GM12878 (cell line): ENCODE measurements around the gene SLC38A2. TPM values are rescaled to one million over a fixed set of nuclear protein-coding genes. Genes with fewer than 3 reads are reported as not detected.

Source experiments
- ATAC-seq: fragments of 200-7000 bp; cut with Tn5 transposase; 3 replicates; pipeline ENCODE4 v1.9.1; 2020; ENCODE audit warnings: mild to moderate bottlenecking, moderate library complexity
- BruUV-seq: library from RNA; stranded (reverse); fragments of 400-500 nt; replicated peaks from 2 replicates; lab custom pipeline; 2021; lab: Mats Ljungman, UMichigan
- CTCF ChIA-PET: fragments of 300-600 bp; sonication (Branson Sonifier 250); formaldehyde crosslinking; extraction: SDS; loops from one replicate; lab custom pipeline; 2021; ENCODE audit warnings: inconsistent platforms; lab: Yijun Ruan, JAX
- POLR2A ChIA-PET: fragments of 350-600 bp; formaldehyde crosslinking; extraction: SDS; loops from one replicate; lab custom pipeline; 2021; ENCODE audit warnings: inconsistent platforms; lab: Charles Lee
- RAD21 ChIA-PET: fragments of 300-600 bp; sonication (Branson Sonifier 250); formaldehyde crosslinking; loops from one replicate; lab custom pipeline; 2023; ENCODE audit warnings: antibody characterized with exemption; ENCODE audit not compliant: unreplicated experiment; lab: Charles Lee
- SMC1A ChIA-PET: fragments of 300-600 bp; sonication (Branson Sonifier 250); formaldehyde crosslinking; loops from one replicate; lab custom pipeline; 2023; ENCODE audit not compliant: unreplicated experiment, uncharacterized antibody; lab: Charles Lee
- DNase-seq: peaks from one replicate; pipeline ENCODE4 v3.0.0-alpha.2; 2011; ENCODE audit warnings: low read depth, low spot score
- FAIRE-seq: peaks from 3 replicates; lab custom pipeline; 2011; peaks lifted over from hg19 to GRCh38; lab: Jason Lieb, UNC
- H2AFZ ChIP-seq: 2 replicates; pipeline ENCODE4 v1.6.0; 2011; ENCODE audit warnings: low read depth, low read length, control low read depth; ENCODE audit not compliant: control insufficient read depth
- H3K27ac ChIP-seq: 2 replicates; pipeline ENCODE4 v1.5.1; 2011; ENCODE audit warnings: control low read depth; ENCODE audit not compliant: control insufficient read depth, insufficient read depth
- H3K27me3 ChIP-seq, 2 experiments: replicated peaks in 1 of 2; 2 replicates each; pipeline versions ENCODE4 v1.6.0 to v1.6.1; 2011; ENCODE audit warnings: low read length in 1 of 2; ENCODE audit not compliant: control insufficient read depth in 2 of 2, insufficient read depth in 2 of 2
- H3K36me3 ChIP-seq, 2 experiments: 2 replicates each; pipeline ENCODE4 v1.5.1; 2011; ENCODE audit warnings: low read length in 1 of 2; ENCODE audit not compliant: control insufficient read depth in 2 of 2, insufficient read depth in 2 of 2
- H3K4me1 ChIP-seq: 2 replicates; pipeline ENCODE4 v1.6.1; 2011; ENCODE audit warnings: mild to moderate bottlenecking, low read length, moderate library complexity, mixed read lengths; ENCODE audit not compliant: control insufficient read depth, insufficient read depth
- H3K4me2 ChIP-seq: 2 replicates; pipeline ENCODE4 v1.6.0; 2011; ENCODE audit warnings: control low read depth; ENCODE audit not compliant: control insufficient read depth, insufficient read depth
- H3K4me3 ChIP-seq: fragments of 200-600 bp; sonication (generic); 2 replicates; pipeline ENCODE4 v1.5.1; 2016
- H3K79me2 ChIP-seq: 2 replicates; pipeline ENCODE4 v1.6.0; 2011; ENCODE audit warnings: low read length; ENCODE audit not compliant: control insufficient read depth, insufficient read depth
- H3K9ac ChIP-seq: 2 replicates; pipeline ENCODE4 v1.8.0; 2011; ENCODE audit warnings: low read length, control low read depth, mixed read lengths; ENCODE audit not compliant: control insufficient read depth, insufficient read depth
- H3K9me3 ChIP-seq: replicated peaks from 3 replicates; pipeline ENCODE4 v1.5.1; 2011; ENCODE audit warnings: mild to moderate bottlenecking, low read length; ENCODE audit not compliant: control insufficient read depth, insufficient read depth
- H4K20me1 ChIP-seq: 2 replicates; pipeline ENCODE4 v1.6.0; 2011; ENCODE audit not compliant: control insufficient read depth, insufficient read depth
- ASH2L ChIP-seq: fragments of 300-600, 200-600 bp; sonication (generic); IDR thresholded peaks from 2 replicates; pipeline ENCODE4 v1.6.1; 2017; ENCODE audit warnings: low read depth, mild to moderate bottlenecking, borderline replicate concordance
- ATF7 ChIP-seq: fragments of 450-650 bp; IDR thresholded peaks from 2 replicates; pipeline ENCODE4 v1.6.1; 2016; ENCODE audit warnings: low read depth, mild to moderate bottlenecking
- GABPA ChIP-seq: IDR thresholded peaks from 2 replicates; pipeline ENCODE4 v1.6.1; 2014; ENCODE audit warnings: antibody characterized with exemption, low read depth, mild to moderate bottlenecking, inconsistent platforms
- MTA2 ChIP-seq: fragments of 450-650 bp; IDR thresholded peaks from 2 replicates; pipeline ENCODE4 v1.6.1; 2016; ENCODE audit warnings: low read depth, mild to moderate bottlenecking, moderate library complexity
- MTA3 ChIP-seq: IDR thresholded peaks from 2 replicates; pipeline ENCODE4 v1.6.1; 2012; ENCODE audit warnings: low read length, inconsistent platforms, borderline replicate concordance
- MYC ChIP-seq: IDR thresholded peaks from 2 replicates; pipeline ENCODE4 v1.6.1; 2011; ENCODE audit warnings: mild to moderate bottlenecking, low read length, moderate library complexity, inconsistent platforms; ENCODE audit not compliant: insufficient read depth, insufficient replicate concordance, insufficient read length, severe bottlenecking
- PAX5 ChIP-seq: IDR thresholded peaks from 2 replicates; pipeline ENCODE4 v1.6.1; 2011; ENCODE audit warnings: low read depth, low read length, borderline replicate concordance
- RELA ChIP-seq: fragments of 450-650 bp; IDR thresholded peaks from 2 replicates; pipeline ENCODE4 v1.8.0; 2014; ENCODE audit warnings: borderline replicate concordance; ENCODE audit not compliant: partially characterized antibody
- SMAD5 ChIP-seq: IDR thresholded peaks from 2 replicates; pipeline ENCODE4 v1.6.1; 2016; ENCODE audit warnings: antibody characterized with exemption, low read depth
- YBX1 ChIP-seq: fragments of 450-650 bp; IDR thresholded peaks from 2 replicates; pipeline ENCODE4 v1.6.1; 2016; ENCODE audit warnings: antibody characterized with exemption
- ZNF24 ChIP-seq: fragments of 450-650 bp; IDR thresholded peaks from 2 replicates; pipeline ENCODE4 v1.6.1; 2017; ENCODE audit warnings: antibody characterized with exemption, mild to moderate bottlenecking
- WGBS: methylation state at CpG from one replicate; pipeline ENCODE4 v1.1.6; 2016; ENCODE audit warnings: low lambda C conversion rate; ENCODE audit not compliant: insufficient replicate concordance, insufficient coverage; ENCODE audit errors: missing lambda C conversion rate; 5-methylcytosine and 5-hydroxymethylcytosine counted together
- in situ Hi-C: fragments of 300-500 bp; cut with MboI; formaldehyde crosslinking; loops from 9 replicates; pipeline ENCODE4 v1.14.3; 2018; ENCODE audit warnings: mixed read lengths
- intact Hi-C: fragments of 100-400 bp; cut with micrococcal nuclease; formaldehyde crosslinking; loops from one replicate; pipeline ENCODE4 v1.14.2; 2022; ENCODE audit not compliant: unreplicated experiment
- polyA plus RNA-seq, 11 experiments: library from polyadenylated mRNA; depleted of rRNA in 4 of 11; unstranded in 6 of 11; stranded (reverse) in 5 of 11; fragments of >200 nt; fragmentation: Nextera tagmentation in 4 of 11; fragmentation: Illumina TruSeq in 1 of 11; extraction: Ambion mirVana in 4 of 11; extraction: Trizol in 1 of 11; gene quantifications; 1 replicate in 1 of 11; 2 replicates in 10 of 11; pipeline versions ENCODE4 v1.2.1 to v1.2.3, GENCODE V29; 2011 to 2016; ENCODE audit warnings: inconsistent platforms in 2 of 11, missing spikeins in 2 of 11, low read depth in 1 of 11
- total RNA-seq, 4 experiments: library from RNA; depleted of rRNA in 3 of 4; stranded (reverse); fragments of >200 nt in 3 of 4; fragmentation: Illumina TruSeq in 1 of 4; extraction: Trizol in 1 of 4; gene quantifications; 2 replicates each; pipeline versions ENCODE4 v1.2.1 to v1.2.3, GENCODE V29; 2013 to 2021
- TF ChIP-seq, protein P1 (sequence below): fragments of 450-650 bp; IDR thresholded peaks from 2 replicates; pipeline ENCODE4 v1.6.1; 2017; ENCODE audit warnings: mild to moderate bottlenecking, moderate library complexity

The SLC38A2 gene
- total and polyA plus RNA-seq, 10 of the 15 experiments (the other 5 are each of a cell fraction or from before 2014, with no cell fraction given) = 36.2 to 118 (median 79.8) TPM

DNA sequence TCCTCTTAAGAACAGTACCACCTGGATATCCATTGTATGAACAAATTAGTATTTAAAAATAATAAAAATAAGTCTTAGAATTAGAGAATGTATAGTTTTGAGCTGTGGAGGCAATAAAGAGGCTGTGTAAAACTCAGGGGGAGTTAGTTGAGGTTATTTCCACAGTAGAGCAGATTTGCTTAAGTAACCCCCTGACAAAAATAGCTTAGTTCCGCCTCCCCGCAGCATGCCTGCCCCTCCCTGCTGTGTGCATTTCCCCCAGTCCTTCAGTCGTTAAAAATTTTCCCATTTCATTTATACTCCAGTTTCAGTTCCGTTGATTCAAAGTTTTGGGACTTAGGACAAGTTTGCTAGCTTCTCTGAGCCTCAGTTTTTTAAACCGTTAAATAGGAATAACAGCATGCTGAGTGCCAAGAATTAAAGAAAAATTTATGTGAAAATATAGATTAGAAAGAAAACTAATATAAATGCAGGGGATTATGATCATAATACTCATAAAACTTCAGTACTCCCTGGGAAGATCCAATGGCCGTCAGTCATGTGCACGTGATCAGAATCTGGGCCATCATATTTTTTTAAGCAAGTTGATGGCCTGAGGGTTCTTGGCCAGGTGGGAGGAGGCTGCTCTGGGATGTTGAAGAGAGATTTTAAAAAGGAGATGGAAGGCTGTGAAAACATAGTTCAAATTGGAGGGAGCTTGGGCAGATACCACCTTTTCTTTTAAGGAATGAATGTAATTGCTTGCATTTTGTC, 14.5 kb upstream of the SLC38A2 start (continued):
- TF ChIP-seq YBX1 (no peak), SMAD5 (no peak), ZNF24 (peak; percentile 76), ASH2L (no peak), MYC (no peak), PAX5 (peak; percentile 43; the same call in 1 of the 2 replicates), MTA2 (peak; percentile 58; the same call in 1 of the 2 replicates), RELA (peak; percentile 46)

DNA sequence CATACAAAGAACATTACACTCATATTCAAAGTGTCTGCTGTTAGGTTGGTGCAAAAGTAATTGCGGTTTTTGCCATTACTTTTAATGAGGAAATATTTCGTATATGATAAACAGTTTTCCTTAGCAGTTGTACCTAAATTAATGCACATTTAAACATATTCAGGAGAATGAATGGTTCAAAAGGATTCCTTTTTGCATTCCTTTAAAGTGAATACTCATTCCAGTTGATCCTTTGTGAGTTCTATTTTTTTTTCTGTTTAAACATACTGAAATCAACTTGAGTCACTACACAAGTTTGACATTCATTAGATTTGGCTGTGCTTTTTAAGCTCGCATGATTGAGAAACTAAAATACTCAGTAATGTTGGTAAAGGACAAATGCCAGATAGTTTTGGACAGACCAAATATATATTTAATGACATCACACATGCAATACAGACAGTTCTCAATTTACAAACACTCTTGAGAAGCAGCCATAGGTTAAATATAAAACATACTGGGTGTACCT, 13.8 kb upstream of the SLC38A2 start:
- H3K36me3 ChIP-seq = 0 out of 4 replicates have a peak, but pooled peaks cover 0 to 3% of the 10 kb centered on the region in 2 experiments
- POLR2A ChIA-PET = interaction anchor here (0.6 to 2.5 kb wide), 15 partner anchors 9 to 206 kb away, joined by 3 to 17 read pairs (median 3); partner anchors contain the start of gene SLC38A2
- peak overlapping the region; percentile 99 for H3K4me2 ChIP-seq
- SMC1A ChIA-PET = interaction anchor here (0.6 to 4.0 kb wide), 23 partner anchors 13 to 275 kb away, joined by 3 to 30 read pairs (median 5); no protein-coding TSS in a partner anchor
- H3K4me3 ChIP-seq = peak overlapping the region; percentile 66
- BruUV-seq = TSS peak; percentile 70
- no peaks in the 10 kb centered on the region for H3K9me3 ChIP-seq
- 0% methylated on average over 3 of the region's 3 CpGs for WGBS
- DNase-seq (no peak), ATAC-seq (no peak), FAIRE-seq (no peak)
- peaks cover 49% of the 10 kb centered on the region for H3K79me2 ChIP-seq
- peak overlapping the region; percentile 89 for H3K27ac ChIP-seq
- intact Hi-C loops = loop anchor here (2.0 to 5.0 kb wide), 4 partner anchors 119 to 394 kb away; partner anchors contain the start of genes SCAF11 and SLC38A1
- H3K27me3 ChIP-seq = no peaks in the 10 kb centered on the region
- in situ Hi-C loops = loop anchor here (10.0 kb wide), 1 partner anchor 402 kb away; no protein-coding TSS in a partner anchor
- H3K9ac ChIP-seq = peak overlapping the region; percentile 32
- H3K4me1 ChIP-seq = peaks cover 45% of the 10 kb centered on the region
- CTCF ChIA-PET = interaction anchor here (0.6 to 2.3 kb wide), 15 partner anchors 11 to 316 kb away, joined by 3 to 13 read pairs (median 3); no protein-coding TSS in a partner anchor
- RAD21 ChIA-PET = interaction anchor here (0.7 to 3.9 kb wide), 20 partner anchors 12 to 400 kb away, joined by 3 to 25 read pairs (median 4); partner anchors contain the start of gene SLC38A1
- no peaks in the 10 kb centered on the region for H4K20me1 ChIP-seq
- no peak overlapping the region for H2AFZ ChIP-seq
- TF ChIP-seq MTA3 (no peak), ATF7 (peak; percentile 73), GABPA (0 out of 2 replicates have a peak, but pooled peaks have one; percentile 4), SMAD5 (peak; percentile 24; the same call in 1 of the 2 replicates)
- TF ChIP-seq, protein P1, sequence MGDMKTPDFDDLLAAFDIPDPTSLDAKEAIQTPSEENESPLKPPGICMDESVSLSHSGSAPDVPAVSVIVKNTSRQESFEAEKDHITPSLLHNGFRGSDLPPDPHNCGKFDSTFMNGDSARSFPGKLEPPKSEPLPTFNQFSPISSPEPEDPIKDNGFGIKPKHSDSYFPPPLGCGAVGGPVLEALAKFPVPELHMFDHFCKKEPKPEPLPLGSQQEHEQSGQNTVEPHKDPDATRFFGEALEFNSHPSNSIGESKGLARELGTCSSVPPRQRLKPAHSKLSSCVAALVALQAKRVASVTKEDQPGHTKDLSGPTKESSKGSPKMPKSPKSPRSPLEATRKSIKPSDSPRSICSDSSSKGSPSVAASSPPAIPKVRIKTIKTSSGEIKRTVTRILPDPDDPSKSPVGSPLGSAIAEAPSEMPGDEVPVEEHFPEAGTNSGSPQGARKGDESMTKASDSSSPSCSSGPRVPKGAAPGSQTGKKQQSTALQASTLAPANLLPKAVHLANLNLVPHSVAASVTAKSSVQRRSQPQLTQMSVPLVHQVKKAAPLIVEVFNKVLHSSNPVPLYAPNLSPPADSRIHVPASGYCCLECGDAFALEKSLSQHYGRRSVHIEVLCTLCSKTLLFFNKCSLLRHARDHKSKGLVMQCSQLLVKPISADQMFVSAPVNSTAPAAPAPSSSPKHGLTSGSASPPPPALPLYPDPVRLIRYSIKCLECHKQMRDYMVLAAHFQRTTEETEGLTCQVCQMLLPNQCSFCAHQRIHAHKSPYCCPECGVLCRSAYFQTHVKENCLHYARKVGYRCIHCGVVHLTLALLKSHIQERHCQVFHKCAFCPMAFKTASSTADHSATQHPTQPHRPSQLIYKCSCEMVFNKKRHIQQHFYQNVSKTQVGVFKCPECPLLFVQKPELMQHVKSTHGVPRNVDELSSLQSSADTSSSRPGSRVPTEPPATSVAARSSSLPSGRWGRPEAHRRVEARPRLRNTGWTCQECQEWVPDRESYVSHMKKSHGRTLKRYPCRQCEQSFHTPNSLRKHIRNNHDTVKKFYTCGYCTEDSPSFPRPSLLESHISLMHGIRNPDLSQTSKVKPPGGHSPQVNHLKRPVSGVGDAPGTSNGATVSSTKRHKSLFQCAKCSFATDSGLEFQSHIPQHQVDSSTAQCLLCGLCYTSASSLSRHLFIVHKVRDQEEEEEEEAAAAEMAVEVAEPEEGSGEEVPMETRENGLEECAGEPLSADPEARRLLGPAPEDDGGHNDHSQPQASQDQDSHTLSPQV = no peak
